Measurements from ENCODE around the gene DMGDH.

Gene DMGDH

GRCh38 chr5:78974011-78974410 is 95.5 kb downstream of the DMGDH start:
- no peak for DNase-seq (ENCODE audit: low spot score)

DNA sequence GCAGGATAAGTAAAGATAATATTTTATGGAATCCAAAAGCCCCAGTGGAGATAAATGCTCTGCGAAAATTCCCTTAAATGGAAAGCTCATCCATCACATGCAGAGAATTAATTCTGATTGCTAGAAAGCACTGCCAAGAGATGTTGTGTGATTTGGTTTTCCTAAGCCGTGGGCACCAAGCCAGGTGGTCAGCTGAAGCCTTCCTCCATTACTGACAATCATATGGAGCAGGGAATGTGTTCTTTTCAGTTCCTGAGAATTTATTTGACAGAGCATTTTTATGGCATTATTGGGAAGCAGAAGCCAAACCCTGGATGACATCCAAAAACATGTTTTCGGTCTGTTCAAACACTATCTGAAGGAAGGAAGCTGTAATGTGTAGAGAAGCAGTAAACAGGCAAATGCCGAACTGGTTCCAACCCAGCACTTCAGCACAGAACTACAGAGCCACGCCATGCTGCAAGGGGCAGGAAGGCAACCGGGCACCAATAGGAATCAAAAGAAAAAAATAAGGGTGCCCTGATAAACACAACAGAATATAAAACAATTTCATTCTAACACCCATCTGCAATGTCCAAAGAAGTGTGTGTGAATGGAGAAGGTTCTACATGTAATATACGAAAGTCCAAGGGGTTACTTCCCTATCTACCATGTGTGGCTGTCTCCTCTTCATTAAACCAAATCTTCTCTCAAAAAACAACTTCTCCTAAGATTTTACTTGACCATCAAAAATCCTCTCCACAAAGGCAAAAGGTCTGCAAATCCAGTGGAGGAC is 96.6 kb downstream of the DMGDH start:
- no peak for DNase-seq (ENCODE audit: low spot score)

GRCh38 chr5:78971998-78972397 is 97.5 kb downstream of the DMGDH start:
- DNase-seq (ENCODE audit: low spot score): no peak

- no peak for DNase-seq (ENCODE audit: low spot score)
Observed at GRCh38 chr5:78968781-78969180, 100.7 kb downstream of the DMGDH start.

- DNase-seq (ENCODE audit: low spot score): peak; percentile 19
Observed at GRCh38 chr5:78964889-78965288, 104.6 kb downstream of the DMGDH start.

- DNase-seq (ENCODE audit: low spot score): no peak
Observed at GRCh38 chr5:78961743-78962142, 107.7 kb downstream of the DMGDH start.

GRCh38 chr5:78959767-78960166 is 109.7 kb downstream of the DMGDH start:
- DNase-seq (ENCODE audit: low spot score): no peak

GRCh38 chr5:78958672-78959445 is 110.6 kb downstream of the DMGDH start:
- no peak for DNase-seq (ENCODE audit: low spot score)

- DNase-seq (ENCODE audit: low spot score): no peak
Observed at GRCh38 chr5:78956901-78957300, 112.6 kb downstream of the DMGDH start.

DNA sequence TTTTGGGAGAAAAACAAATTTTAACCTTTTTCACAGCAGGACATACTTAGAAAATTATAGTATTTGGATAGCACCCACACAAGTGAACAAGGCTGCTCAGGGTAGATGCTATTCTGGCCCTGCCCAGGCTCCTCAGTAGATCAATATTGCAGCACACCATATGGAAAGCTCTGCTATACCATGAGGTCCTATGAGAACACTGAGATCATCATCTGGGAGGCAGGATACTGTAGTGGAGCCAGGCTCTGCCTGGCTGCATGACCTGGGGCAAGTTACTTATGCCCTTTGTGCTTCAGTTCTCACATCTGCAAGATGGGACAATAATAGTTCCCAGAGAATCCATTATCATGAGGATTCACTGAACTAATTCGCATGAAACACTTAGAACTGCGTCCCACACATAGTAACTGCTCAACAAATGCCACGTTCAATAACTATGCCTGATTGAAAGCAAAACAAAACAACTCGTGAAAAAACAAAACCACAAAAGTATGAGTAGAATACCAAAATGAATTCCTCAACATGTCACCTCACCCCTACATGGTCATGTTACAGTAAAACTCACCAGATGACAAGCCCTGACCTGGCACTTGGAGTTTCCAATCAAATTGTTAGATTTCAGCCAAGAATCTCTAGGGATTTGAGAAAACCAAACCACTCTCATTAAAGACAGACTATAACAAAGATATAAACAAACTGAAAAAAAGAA is 116.2 kb downstream of the DMGDH start:
- DNase-seq (ENCODE audit: low spot score): no peak
